Liver (tissue), 9 donors: ENCODE data around the gene RPS26. TPM values are rescaled to one million over a fixed set of nuclear protein-coding genes. Genes with fewer than 3 reads are reported as not detected.

Experiments used
- DNase-seq: peaks from one replicate; pipeline ENCODE4 v3.0.0-alpha.2; 2017; ENCODE audit warnings: low spot score
- H3K27ac ChIP-seq, 2 donors: one replicate each; pipeline ENCODE4 v1.7.0; 2013; ENCODE audit warnings: inconsistent platforms in 2 of 2, low read length in 2 of 2, control low read depth in 1 of 2, low read depth in 1 of 2, mild to moderate bottlenecking in 1 of 2
- H3K27me3 ChIP-seq, 4 donors: one replicate each; pipeline versions ENCODE4 v1.6.1 to v1.7.0; 2013; ENCODE audit warnings: low read length in 3 of 4, inconsistent platforms in 1 of 4, mild to moderate bottlenecking in 1 of 4, moderate library complexity in 1 of 4; ENCODE audit not compliant: control insufficient read depth in 4 of 4, insufficient read depth in 4 of 4
- H3K36me3 ChIP-seq, 4 donors: one replicate each; pipeline versions ENCODE4 v1.6.1 to v1.7.0; 2013; ENCODE audit warnings: low read length in 3 of 4, mild to moderate bottlenecking in 3 of 4, low read depth in 1 of 4, moderate library complexity in 1 of 4; ENCODE audit not compliant: control insufficient read depth in 4 of 4, insufficient read depth in 3 of 4
- H3K4me1 ChIP-seq, 4 donors: one replicate each; pipeline versions ENCODE4 v1.6.1 to v1.7.0; 2013; ENCODE audit warnings: low read length in 3 of 4, mild to moderate bottlenecking in 3 of 4, moderate library complexity in 1 of 4; ENCODE audit not compliant: control insufficient read depth in 4 of 4, insufficient read depth in 4 of 4
- H3K4me3 ChIP-seq, 3 donors: one replicate each; pipeline versions ENCODE4 v1.6.1 to v1.7.0; 2013; ENCODE audit warnings: low read length in 3 of 3, control low read depth in 1 of 3, low read depth in 1 of 3, mild to moderate bottlenecking in 1 of 3
- H3K9ac ChIP-seq, 2 donors: one replicate each; pipeline ENCODE4 v1.7.0; 2013; ENCODE audit warnings: low read length in 2 of 2, mild to moderate bottlenecking in 2 of 2, moderate library complexity in 2 of 2, control low read depth in 1 of 2, low read depth in 1 of 2
- H3K9me3 ChIP-seq, 4 donors: one replicate each; pipeline versions ENCODE4 v1.6.1 to v1.7.0; 2013; ENCODE audit warnings: low read length in 3 of 4; ENCODE audit not compliant: control insufficient read depth in 4 of 4
- EGR1 ChIP-seq, 2 donors: IDR thresholded peaks; 2 replicates each; pipeline ENCODE4 v1.6.1; 2016 to 2018; ENCODE audit warnings: antibody characterized with exemption in 2 of 2, low read depth in 2 of 2
- FOXA2 ChIP-seq: IDR thresholded peaks from 2 replicates; pipeline ENCODE4 v1.6.1; 2016; ENCODE audit warnings: antibody characterized with exemption
- GABPA ChIP-seq, 2 donors: IDR thresholded peaks in 1 of 2; conservative IDR thresholded peaks in 1 of 2; 2 replicates each; pipeline ENCODE4 v1.6.1; 2016; ENCODE audit warnings: antibody characterized with exemption in 2 of 2, mild to moderate bottlenecking in 1 of 2, moderate library complexity in 1 of 2
- HNF4A ChIP-seq, 2 donors: conservative IDR thresholded peaks; 2 replicates each; pipeline ENCODE4 v1.6.1; 2016; ENCODE audit warnings: antibody characterized with exemption in 2 of 2, mild to moderate bottlenecking in 2 of 2
- HNF4G ChIP-seq: IDR thresholded peaks from 2 replicates; pipeline ENCODE4 v1.6.1; 2016; ENCODE audit warnings: antibody characterized with exemption
- JUND ChIP-seq, 2 donors: IDR thresholded peaks; 2 replicates each; pipeline ENCODE4 v1.6.1; 2016; ENCODE audit warnings: antibody characterized with exemption in 2 of 2
- RAD21 ChIP-seq, 2 donors: IDR thresholded peaks; 2 replicates each; pipeline ENCODE4 v1.6.1; 2016; ENCODE audit warnings: antibody characterized with exemption in 2 of 2, mild to moderate bottlenecking in 2 of 2
- RXRA ChIP-seq, 2 donors: IDR thresholded peaks; 2 replicates each; pipeline ENCODE4 v1.6.1; 2017 to 2018; ENCODE audit warnings: antibody characterized with exemption in 2 of 2, mild to moderate bottlenecking in 1 of 2
- SP1 ChIP-seq: IDR thresholded peaks from 2 replicates; pipeline ENCODE4 v1.6.1; 2018; ENCODE audit warnings: antibody characterized with exemption, mild to moderate bottlenecking
- TAF1 ChIP-seq: conservative IDR thresholded peaks from 2 replicates; pipeline ENCODE4 v1.6.1; 2016; ENCODE audit warnings: antibody characterized with exemption, mild to moderate bottlenecking
- YY1 ChIP-seq: IDR thresholded peaks from 2 replicates; pipeline ENCODE4 v1.6.1; 2016; ENCODE audit warnings: antibody characterized with exemption, mild to moderate bottlenecking
- WGBS: extraction: QIAGEN DNeasy Blood & Tissue Kit; methylation state at CpG from one replicate; pipeline ENCODE4 v1.1.7; 2013; 5-methylcytosine and 5-hydroxymethylcytosine counted together
- polyA plus RNA-seq, 2 donors: library from polyadenylated mRNA; stranded (reverse) in 1 of 2; unstranded in 1 of 2; fragments of 200-250 nt in 1 of 2; fragments of >200 nt in 1 of 2; fragmentation: Nextera tagmentation in 1 of 2; extraction: Ambion mirVana in 1 of 2; gene quantifications; one replicate each; pipeline versions ENCODE4 v1.2.1 to v1.2.3, GENCODE V29; 2013 to 2015
- total RNA-seq, 2 donors: library from RNA; depleted of rRNA; stranded (reverse); fragments of >200 nt; gene quantifications; one replicate each; pipeline ENCODE4 v1.2.3, GENCODE V29; 2014
- TF ChIP-seq, protein P1 (sequence below): fragments of 150-350 bp; IDR thresholded peaks from 2 replicates; pipeline ENCODE4 v1.5.1; 2017; ENCODE audit warnings: improper control_type of control experiment, low read depth, low read length; ENCODE audit not compliant: missing input control
- TF ChIP-seq, protein P2 (sequence below): IDR thresholded peaks from 2 replicates; pipeline ENCODE4 v1.6.1; 2016; ENCODE audit warnings: antibody characterized with exemption
- TF ChIP-seq, protein P3 (sequence below): IDR thresholded peaks from 2 replicates; pipeline ENCODE4 v1.6.1; 2016; ENCODE audit warnings: antibody characterized with exemption
- TF ChIP-seq, protein P4 (sequence below): IDR thresholded peaks from 2 replicates; pipeline ENCODE4 v1.6.1; 2016; ENCODE audit warnings: antibody characterized with exemption, mild to moderate bottlenecking
- TF ChIP-seq, protein P5 (sequence below): IDR thresholded peaks from 2 replicates; pipeline ENCODE4 v1.6.1; 2016; ENCODE audit warnings: antibody characterized with exemption
- donor health status: healthy.
- donor health status: healthy.
- donor health status: healthy.
- donor health status: healthy.
- donor health status: healthy.

RPS26 gene
- total and polyA plus RNA-seq, 4 donors: 62.2 to 402 (median 219) TPM

DNA sequence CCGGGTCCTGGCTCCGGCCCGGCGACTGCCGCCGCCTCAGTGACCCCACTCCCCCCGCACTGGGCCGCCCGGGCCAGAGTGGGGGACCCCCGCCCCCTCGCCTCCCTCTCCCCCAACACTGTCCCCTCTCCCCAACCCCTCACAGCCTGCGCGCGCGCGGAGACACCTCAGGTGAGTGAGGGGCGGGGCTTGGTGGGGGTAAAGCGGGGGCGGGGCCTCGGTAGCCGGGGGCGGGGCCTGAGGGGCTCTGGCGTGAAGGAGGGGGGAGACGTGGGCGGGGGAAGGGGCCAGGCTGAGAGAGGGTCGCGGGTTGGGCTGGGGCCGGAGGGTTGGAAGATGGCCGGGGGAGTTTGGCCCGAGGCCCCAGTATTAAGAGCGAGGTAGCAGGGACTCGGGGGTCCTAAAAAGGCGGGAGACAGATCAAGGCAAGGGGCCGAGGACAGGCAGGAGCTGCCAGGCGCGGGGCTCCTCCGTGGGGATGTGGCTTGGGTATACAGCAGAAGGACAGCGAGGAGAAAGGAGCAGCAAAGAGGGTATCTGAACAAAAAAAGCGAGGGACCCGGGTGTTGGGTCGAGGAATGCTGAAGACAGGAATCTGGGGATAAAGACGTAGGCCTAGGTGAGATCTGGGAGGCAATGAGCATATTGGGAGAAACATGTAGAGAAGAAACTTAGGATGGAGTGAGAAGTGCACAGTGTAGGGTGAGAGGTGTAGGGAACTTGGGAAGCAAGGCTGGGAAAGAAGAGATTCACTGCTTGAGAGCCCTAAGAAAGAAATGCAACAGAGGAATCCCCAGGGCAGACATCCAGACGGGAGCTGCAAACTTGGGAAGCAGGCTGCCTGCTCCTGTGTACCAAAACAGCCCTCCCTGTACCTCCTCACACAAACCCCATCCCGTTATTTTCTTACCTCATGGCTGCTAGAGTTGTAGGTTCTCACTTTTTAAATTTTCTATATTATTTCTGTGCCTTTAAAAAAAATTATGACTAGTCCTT lies 33.9 kb upstream of the RPS26 start (continued):
- TF ChIP-seq, protein P1, sequence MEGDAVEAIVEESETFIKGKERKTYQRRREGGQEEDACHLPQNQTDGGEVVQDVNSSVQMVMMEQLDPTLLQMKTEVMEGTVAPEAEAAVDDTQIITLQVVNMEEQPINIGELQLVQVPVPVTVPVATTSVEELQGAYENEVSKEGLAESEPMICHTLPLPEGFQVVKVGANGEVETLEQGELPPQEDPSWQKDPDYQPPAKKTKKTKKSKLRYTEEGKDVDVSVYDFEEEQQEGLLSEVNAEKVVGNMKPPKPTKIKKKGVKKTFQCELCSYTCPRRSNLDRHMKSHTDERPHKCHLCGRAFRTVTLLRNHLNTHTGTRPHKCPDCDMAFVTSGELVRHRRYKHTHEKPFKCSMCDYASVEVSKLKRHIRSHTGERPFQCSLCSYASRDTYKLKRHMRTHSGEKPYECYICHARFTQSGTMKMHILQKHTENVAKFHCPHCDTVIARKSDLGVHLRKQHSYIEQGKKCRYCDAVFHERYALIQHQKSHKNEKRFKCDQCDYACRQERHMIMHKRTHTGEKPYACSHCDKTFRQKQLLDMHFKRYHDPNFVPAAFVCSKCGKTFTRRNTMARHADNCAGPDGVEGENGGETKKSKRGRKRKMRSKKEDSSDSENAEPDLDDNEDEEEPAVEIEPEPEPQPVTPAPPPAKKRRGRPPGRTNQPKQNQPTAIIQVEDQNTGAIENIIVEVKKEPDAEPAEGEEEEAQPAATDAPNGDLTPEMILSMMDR: no peak
- no peak for TF ChIP-seq GABPA (IDR thresholded peaks at IDR 0.05 in 1 of 2, conservative IDR thresholded peaks at IDR 0.05 in 1 of 2)

DNA sequence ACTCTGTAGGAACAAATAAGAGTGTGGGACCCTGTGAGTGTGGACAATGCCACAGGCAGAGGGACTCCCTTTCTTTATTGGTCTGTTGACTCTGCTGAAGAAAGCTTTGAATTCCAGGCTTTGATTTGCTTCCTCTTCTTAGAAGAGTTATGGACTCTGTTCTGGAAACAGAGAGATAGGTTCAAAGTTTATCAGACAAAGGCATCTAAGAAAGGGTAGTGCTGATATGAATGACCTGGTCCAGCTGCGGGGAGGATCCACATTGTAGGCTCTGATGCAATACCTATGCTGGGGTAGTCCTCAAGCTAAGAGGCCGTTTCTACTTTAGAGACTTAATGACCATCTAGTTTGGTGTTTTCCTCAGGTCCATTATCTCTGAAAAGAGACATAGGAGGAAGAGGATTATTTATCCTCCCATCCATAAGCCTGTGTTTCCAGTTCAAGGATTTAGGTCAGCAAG lies 31.6 kb upstream of the RPS26 start:
- Histone ChIP-seq H3K9me3 (no peaks in the 10 kb centered on the region), H3K27me3 (no peaks in the 10 kb centered on the region), H3K36me3 (peaks cover 0 to under 1% (median 0%) of the 10 kb centered on the region in 4 donors), H3K9ac (no peak overlapping the region), H3K27ac (no peak overlapping the region), H3K4me1 (peaks cover 0 to 16% (median 9%) of the 10 kb centered on the region in 4 donors), H3K4me3 (no peak overlapping the region)
- DNase-seq: no peak
- WGBS: 36% methylated on average over 2 of the region's 2 CpGs
- TF ChIP-seq RAD21 (IDR thresholded peaks at IDR 0.05) (no peak), FOXA2 (no peak), GABPA (IDR thresholded peaks at IDR 0.05 in 1 of 2, conservative IDR thresholded peaks at IDR 0.05 in 1 of 2) (no peak), RXRA (IDR thresholded peaks at IDR 0.05) (no peak), EGR1 (IDR thresholded peaks at IDR 0.05; ENCODE audit: low read depth in 2 of 2) (no peak), HNF4A (conservative IDR thresholded peaks at IDR 0.05) (no peak), JUND (IDR thresholded peaks at IDR 0.05) (no peak), HNF4G (no peak), SP1 (no peak), TAF1 (no peak), YY1 (no peak)
- TF ChIP-seq, protein P2, sequence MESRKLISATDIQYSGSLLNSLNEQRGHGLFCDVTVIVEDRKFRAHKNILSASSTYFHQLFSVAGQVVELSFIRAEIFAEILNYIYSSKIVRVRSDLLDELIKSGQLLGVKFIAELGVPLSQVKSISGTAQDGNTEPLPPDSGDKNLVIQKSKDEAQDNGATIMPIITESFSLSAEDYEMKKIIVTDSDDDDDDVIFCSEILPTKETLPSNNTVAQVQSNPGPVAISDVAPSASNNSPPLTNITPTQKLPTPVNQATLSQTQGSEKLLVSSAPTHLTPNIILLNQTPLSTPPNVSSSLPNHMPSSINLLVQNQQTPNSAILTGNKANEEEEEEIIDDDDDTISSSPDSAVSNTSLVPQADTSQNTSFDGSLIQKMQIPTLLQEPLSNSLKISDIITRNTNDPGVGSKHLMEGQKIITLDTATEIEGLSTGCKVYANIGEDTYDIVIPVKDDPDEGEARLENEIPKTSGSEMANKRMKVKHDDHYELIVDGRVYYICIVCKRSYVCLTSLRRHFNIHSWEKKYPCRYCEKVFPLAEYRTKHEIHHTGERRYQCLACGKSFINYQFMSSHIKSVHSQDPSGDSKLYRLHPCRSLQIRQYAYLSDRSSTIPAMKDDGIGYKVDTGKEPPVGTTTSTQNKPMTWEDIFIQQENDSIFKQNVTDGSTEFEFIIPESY: no peak
- TF ChIP-seq, protein P3, sequence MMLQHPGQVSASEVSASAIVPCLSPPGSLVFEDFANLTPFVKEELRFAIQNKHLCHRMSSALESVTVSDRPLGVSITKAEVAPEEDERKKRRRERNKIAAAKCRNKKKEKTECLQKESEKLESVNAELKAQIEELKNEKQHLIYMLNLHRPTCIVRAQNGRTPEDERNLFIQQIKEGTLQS: no peak
- TF ChIP-seq, protein P4, sequence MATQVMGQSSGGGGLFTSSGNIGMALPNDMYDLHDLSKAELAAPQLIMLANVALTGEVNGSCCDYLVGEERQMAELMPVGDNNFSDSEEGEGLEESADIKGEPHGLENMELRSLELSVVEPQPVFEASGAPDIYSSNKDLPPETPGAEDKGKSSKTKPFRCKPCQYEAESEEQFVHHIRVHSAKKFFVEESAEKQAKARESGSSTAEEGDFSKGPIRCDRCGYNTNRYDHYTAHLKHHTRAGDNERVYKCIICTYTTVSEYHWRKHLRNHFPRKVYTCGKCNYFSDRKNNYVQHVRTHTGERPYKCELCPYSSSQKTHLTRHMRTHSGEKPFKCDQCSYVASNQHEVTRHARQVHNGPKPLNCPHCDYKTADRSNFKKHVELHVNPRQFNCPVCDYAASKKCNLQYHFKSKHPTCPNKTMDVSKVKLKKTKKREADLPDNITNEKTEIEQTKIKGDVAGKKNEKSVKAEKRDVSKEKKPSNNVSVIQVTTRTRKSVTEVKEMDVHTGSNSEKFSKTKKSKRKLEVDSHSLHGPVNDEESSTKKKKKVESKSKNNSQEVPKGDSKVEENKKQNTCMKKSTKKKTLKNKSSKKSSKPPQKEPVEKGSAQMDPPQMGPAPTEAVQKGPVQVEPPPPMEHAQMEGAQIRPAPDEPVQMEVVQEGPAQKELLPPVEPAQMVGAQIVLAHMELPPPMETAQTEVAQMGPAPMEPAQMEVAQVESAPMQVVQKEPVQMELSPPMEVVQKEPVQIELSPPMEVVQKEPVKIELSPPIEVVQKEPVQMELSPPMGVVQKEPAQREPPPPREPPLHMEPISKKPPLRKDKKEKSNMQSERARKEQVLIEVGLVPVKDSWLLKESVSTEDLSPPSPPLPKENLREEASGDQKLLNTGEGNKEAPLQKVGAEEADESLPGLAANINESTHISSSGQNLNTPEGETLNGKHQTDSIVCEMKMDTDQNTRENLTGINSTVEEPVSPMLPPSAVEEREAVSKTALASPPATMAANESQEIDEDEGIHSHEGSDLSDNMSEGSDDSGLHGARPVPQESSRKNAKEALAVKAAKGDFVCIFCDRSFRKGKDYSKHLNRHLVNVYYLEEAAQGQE: no peak
- TF ChIP-seq, protein P5, sequence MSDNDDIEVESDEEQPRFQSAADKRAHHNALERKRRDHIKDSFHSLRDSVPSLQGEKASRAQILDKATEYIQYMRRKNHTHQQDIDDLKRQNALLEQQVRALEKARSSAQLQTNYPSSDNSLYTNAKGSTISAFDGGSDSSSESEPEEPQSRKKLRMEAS: no peak
